Calu3 (cell line): ENCODE measurements around the gene KIRREL3. TPM values are rescaled to one million over a fixed set of nuclear protein-coding genes. Genes with fewer than 3 reads are reported as not detected.

Experiments used
- BruUV-seq: library from RNA; stranded (reverse); fragments of 400-500 nt; replicated peaks from 2 replicates; lab custom pipeline; 2021; lab: Mats Ljungman, UMichigan
- CTCF ChIA-PET: fragments of 300-600 bp; sonication (Branson Sonifier 250); formaldehyde crosslinking; loops from one replicate; lab custom pipeline; 2022; ENCODE audit warnings: antibody characterized with exemption; lab: Charles Lee
- DNase-seq: peaks from one replicate; pipeline ENCODE4 v3.0.0; 2022
- H3K27ac Mint-ChIP-seq: one replicate; pipeline ENCODE4 v1.8.0; 2022; ENCODE audit warnings: mixed read lengths; ENCODE audit not compliant: unreplicated experiment
- H3K27me3 Mint-ChIP-seq: one replicate; pipeline ENCODE4 v1.8.0; 2022; ENCODE audit warnings: mixed read lengths; ENCODE audit not compliant: unreplicated experiment
- H3K36me3 Mint-ChIP-seq: one replicate; pipeline ENCODE4 v1.8.0; 2022; ENCODE audit warnings: mild to moderate bottlenecking, moderate library complexity, mixed read lengths; ENCODE audit not compliant: insufficient read depth, unreplicated experiment
- H3K4me1 Mint-ChIP-seq: one replicate; pipeline ENCODE4 v1.8.0; 2022; ENCODE audit warnings: mild to moderate bottlenecking, low read depth, mixed read lengths; ENCODE audit not compliant: unreplicated experiment
- H3K4me3 Mint-ChIP-seq: one replicate; pipeline ENCODE4 v1.8.0; 2022; ENCODE audit warnings: mild to moderate bottlenecking, low read depth, moderate library complexity, mixed read lengths; ENCODE audit not compliant: unreplicated experiment
- H3K9me3 Mint-ChIP-seq: one replicate; pipeline ENCODE4 v1.8.0; 2022; ENCODE audit warnings: low read depth, mixed read lengths; ENCODE audit not compliant: unreplicated experiment
- intact Hi-C: fragments of 100-400 bp; cut with micrococcal nuclease; formaldehyde crosslinking; loops from one replicate; pipeline ENCODE4 v1.10.0; 2022; ENCODE audit not compliant: unreplicated experiment
- total RNA-seq: library from RNA; stranded (reverse); gene quantifications from 2 replicates; pipeline ENCODE4 v1.2.3, GENCODE V29; 2022
- TF ChIP-seq, protein P1 (sequence below): fragments of 200-600 bp; IDR thresholded peaks from one replicate; pipeline ENCODE4 v1.8.0; 2022; ENCODE audit warnings: antibody characterized with exemption; ENCODE audit not compliant: unreplicated experiment

Gene KIRREL3
- total RNA-seq, 1 experiment from 2014 or later, result 0.26 TPM

DNA sequence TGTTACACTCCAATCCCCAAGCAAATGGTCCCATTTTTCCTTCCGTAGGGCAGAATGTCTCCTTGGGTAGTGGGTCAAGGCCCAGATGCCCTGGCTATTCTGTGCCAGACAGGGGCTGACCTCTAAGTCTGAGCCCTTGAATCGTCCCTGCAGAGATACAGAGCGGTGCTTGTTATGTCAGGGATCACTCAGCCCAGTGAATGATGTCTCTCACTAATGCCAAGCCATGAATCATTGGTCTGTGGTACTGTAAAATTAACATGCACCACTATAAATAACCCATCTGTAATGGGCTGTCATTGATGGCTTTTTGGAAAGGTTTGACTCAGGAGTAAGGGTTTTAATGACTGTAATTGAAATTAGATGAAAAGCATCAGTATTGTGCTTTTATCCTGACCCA, 35.3 kb upstream of the KIRREL3 start:
- Mint-ChIP-seq H3K36me3 (no peaks in the 10 kb centered on the region), H3K27ac (no peak overlapping the region), H3K9me3 (peaks cover 2% of the 10 kb centered on the region), H3K4me3 (no peak overlapping the region), H3K4me1 (no peaks in the 10 kb centered on the region), H3K27me3 (no peaks in the 10 kb centered on the region)
- no peak for DNase-seq
- TF ChIP-seq, protein P1, sequence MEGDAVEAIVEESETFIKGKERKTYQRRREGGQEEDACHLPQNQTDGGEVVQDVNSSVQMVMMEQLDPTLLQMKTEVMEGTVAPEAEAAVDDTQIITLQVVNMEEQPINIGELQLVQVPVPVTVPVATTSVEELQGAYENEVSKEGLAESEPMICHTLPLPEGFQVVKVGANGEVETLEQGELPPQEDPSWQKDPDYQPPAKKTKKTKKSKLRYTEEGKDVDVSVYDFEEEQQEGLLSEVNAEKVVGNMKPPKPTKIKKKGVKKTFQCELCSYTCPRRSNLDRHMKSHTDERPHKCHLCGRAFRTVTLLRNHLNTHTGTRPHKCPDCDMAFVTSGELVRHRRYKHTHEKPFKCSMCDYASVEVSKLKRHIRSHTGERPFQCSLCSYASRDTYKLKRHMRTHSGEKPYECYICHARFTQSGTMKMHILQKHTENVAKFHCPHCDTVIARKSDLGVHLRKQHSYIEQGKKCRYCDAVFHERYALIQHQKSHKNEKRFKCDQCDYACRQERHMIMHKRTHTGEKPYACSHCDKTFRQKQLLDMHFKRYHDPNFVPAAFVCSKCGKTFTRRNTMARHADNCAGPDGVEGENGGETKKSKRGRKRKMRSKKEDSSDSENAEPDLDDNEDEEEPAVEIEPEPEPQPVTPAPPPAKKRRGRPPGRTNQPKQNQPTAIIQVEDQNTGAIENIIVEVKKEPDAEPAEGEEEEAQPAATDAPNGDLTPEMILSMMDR, result no peak
- intact Hi-C loops, result no loop called here
- BruUV-seq, result no TSS peak
- CTCF ChIA-PET, result no interaction called here

DNA sequence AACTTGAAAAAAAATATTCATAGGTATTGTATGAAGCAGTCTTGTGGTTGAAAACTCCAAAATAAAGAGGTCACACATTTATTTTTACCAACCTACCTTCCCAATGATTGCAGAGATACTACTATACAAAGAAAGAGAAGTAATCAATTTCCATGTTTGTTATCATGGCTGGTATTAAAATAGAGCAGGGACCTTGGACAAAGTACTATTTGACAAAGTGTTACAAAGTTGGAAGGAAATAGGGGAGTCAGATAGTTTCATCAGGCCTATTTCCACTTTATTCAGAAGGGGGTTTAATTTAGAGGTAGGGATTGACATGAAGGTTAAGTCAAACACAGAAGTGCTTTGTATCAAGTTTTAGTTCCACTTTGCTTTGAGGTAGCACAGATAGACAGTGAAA, 34.4 kb upstream of the KIRREL3 start:
- no TSS peak for BruUV-seq
- Mint-ChIP-seq H3K27ac (no peak overlapping the region), H3K4me1 (no peaks in the 10 kb centered on the region), H3K36me3 (no peaks in the 10 kb centered on the region), H3K9me3 (peaks cover 2% of the 10 kb centered on the region), H3K27me3 (no peaks in the 10 kb centered on the region), H3K4me3 (no peak overlapping the region)
- DNase-seq, result no peak
- intact Hi-C loops, result no loop called here
- CTCF ChIA-PET, result no interaction called here
- TF ChIP-seq, protein P1, result no peak

GRCh38 chr11:127028648-127029047, 28.1 kb upstream of the KIRREL3 start:
- Mint-ChIP-seq H3K4me1 (no peaks in the 10 kb centered on the region), H3K27me3 (no peaks in the 10 kb centered on the region), H3K27ac (no peak overlapping the region), H3K9me3 (peaks cover 4% of the 10 kb centered on the region), H3K36me3 (no peaks in the 10 kb centered on the region), H3K4me3 (no peak overlapping the region)
- CTCF ChIA-PET, result no interaction called here
- DNase-seq, result no peak
- intact Hi-C loops, result no loop called here
- TF ChIP-seq, protein P1, result no peak
- BruUV-seq, result no TSS peak

DNA sequence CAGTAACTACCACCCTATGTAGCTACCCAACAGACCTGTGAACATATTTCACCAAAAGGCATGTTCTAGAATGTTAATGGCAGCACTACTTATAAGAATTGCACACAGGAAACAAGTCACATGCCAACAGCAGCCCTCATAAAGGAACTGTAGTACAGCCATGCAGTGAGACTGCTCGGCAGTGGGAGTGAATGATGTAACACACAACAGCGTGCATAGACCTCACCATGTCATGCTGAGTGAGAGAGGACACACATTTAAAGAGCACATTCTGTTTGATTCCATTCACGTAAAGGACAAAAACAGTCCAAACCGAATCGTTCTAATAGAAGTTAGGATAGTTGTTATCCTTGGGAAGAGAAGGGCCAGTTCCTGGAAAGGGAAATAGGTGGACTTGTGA, 27.2 kb upstream of the KIRREL3 start:
- intact Hi-C loops, result no loop called here
- Mint-ChIP-seq H3K9me3 (peaks cover 4% of the 10 kb centered on the region), H3K4me1 (no peaks in the 10 kb centered on the region), H3K4me3 (no peak overlapping the region), H3K27ac (no peak overlapping the region), H3K36me3 (no peaks in the 10 kb centered on the region), H3K27me3 (no peaks in the 10 kb centered on the region)
- DNase-seq, result no peak
- CTCF ChIA-PET, result no interaction called here
- TF ChIP-seq, protein P1, result no peak
- no TSS peak for BruUV-seq
